ENCODE data around the gene S100A16. TPM values are rescaled to one million over a fixed set of nuclear protein-coding genes. Genes with fewer than 3 reads are reported as not detected.

Gene S100A16
- total RNA-seq, 1 donor from 2014 or later: 1,016 TPM

GRCh38 chr1:153573351-153573750, 39.6 kb downstream of the S100A16 start:
- no peak for TF ChIP-seq CTCF (conservative IDR thresholded peaks at IDR 0.05; ENCODE audit: low read depth, low read length)
- no peak for DNase-seq (ENCODE audit: low read depth)

GRCh38 chr1:153572569-153573015, 40.3 kb downstream of the S100A16 start:
- H3K4me3 ChIP-seq (ENCODE audit: low read depth, low read length): no peak overlapping the region
- peak; percentile 57 for DNase-seq (ENCODE audit: low read depth)
- peak; percentile 99 for TF ChIP-seq CTCF (conservative IDR thresholded peaks at IDR 0.05; ENCODE audit: low read depth, low read length)

More at GRCh38 chr1:153573351-153573750, 39.6 kb downstream of the S100A16 start:
- no peak overlapping the region for H3K4me3 ChIP-seq (ENCODE audit: low read depth, low read length)

- TF ChIP-seq CTCF (conservative IDR thresholded peaks at IDR 0.05; ENCODE audit: low read depth, low read length): no peak
- no peak overlapping the region for H3K4me3 ChIP-seq (ENCODE audit: low read depth, low read length)
These were observed 41.2 kb downstream of the S100A16 start for GRCh38 chr1:153571706-153572105.

GRCh38 chr1:153570874-153571273, 42.1 kb downstream of the S100A16 start:
- DNase-seq (ENCODE audit: low read depth): no peak
- no peak overlapping the region for H3K4me3 ChIP-seq (ENCODE audit: low read depth, low read length)
- TF ChIP-seq CTCF (conservative IDR thresholded peaks at IDR 0.05; ENCODE audit: low read depth, low read length): no peak

More at GRCh38 chr1:153571706-153572105, 41.2 kb downstream of the S100A16 start:
- DNase-seq (ENCODE audit: low read depth): no peak

- DNase-seq (ENCODE audit: low read depth): no peak
- H3K4me3 ChIP-seq (ENCODE audit: low read depth, low read length): no peak overlapping the region
- no peak for TF ChIP-seq CTCF (conservative IDR thresholded peaks at IDR 0.05; ENCODE audit: low read depth, low read length)
These were observed 43.5 kb downstream of the S100A16 start for GRCh38 chr1:153569465-153569864.

GRCh38 chr1:153568367-153569099, 44.4 kb downstream of the S100A16 start:
- H3K4me3 ChIP-seq (ENCODE audit: low read depth, low read length): peak overlapping the region; percentile 33
- TF ChIP-seq CTCF (conservative IDR thresholded peaks at IDR 0.05; ENCODE audit: low read depth, low read length): peak; percentile 96
- no peak for DNase-seq (ENCODE audit: low read depth)
